HepG2 (cell line): ENCODE measurements around the gene SHISA7. TPM values are rescaled to one million over a fixed set of nuclear protein-coding genes. Genes with fewer than 3 reads are reported as not detected.

Source experiments
- CREB3 ChIP-seq: sonication (generic); formaldehyde crosslinking; IDR thresholded peaks from 2 replicates; pipeline ENCODE4 v1.5.0; 2020; ENCODE audit warnings: missing genetic modification reagents
- DPF2 ChIP-seq: sonication (generic); formaldehyde crosslinking; IDR thresholded peaks from 2 replicates; pipeline ENCODE4 v1.4.0; 2020; ENCODE audit warnings: mild to moderate bottlenecking, low read depth, missing genetic modification reagents, borderline replicate concordance
- E2F5 ChIP-seq: sonication (generic); formaldehyde crosslinking; conservative IDR thresholded peaks from 2 replicates; pipeline ENCODE4 v1.4.0; 2020; ENCODE audit warnings: missing genetic modification reagents
- EEA1 ChIP-seq: sonication (generic); formaldehyde crosslinking; IDR thresholded peaks from 2 replicates; pipeline ENCODE4 v1.5.1; 2020; ENCODE audit warnings: mild to moderate bottlenecking, missing genetic modification reagents, borderline replicate concordance
- FOSL2 ChIP-seq: sonication (generic); formaldehyde crosslinking; IDR thresholded peaks from 2 replicates; pipeline ENCODE4 v1.4.0; 2020; ENCODE audit warnings: missing genetic modification reagents
- KLF9 ChIP-seq: IDR thresholded peaks from 2 replicates; pipeline ENCODE4 v1.6.1; 2016; ENCODE audit warnings: low read depth
- MNT ChIP-seq: fragments of 450-650 bp; IDR thresholded peaks from 2 replicates; pipeline ENCODE4 v1.6.1; 2016
- PHB2 ChIP-seq: fragments of 450-650 bp; IDR thresholded peaks from 2 replicates; pipeline ENCODE4 v1.6.1; 2018; ENCODE audit not compliant: partially characterized antibody
- SIN3A ChIP-seq: IDR thresholded peaks from 2 replicates; pipeline ENCODE4 v1.6.1; 2011; ENCODE audit warnings: low read depth, mild to moderate bottlenecking, control low read depth, low read length, borderline replicate concordance
- SSRP1 ChIP-seq: IDR thresholded peaks from 2 replicates; pipeline ENCODE4 v1.6.1; 2016; ENCODE audit warnings: control low read depth
- TFAP4 ChIP-seq: sonication (generic); IDR thresholded peaks from 2 replicates; pipeline ENCODE4 v1.6.1; 2016; ENCODE audit warnings: low read depth, borderline replicate concordance
- ZBTB7B ChIP-seq: sonication (generic); formaldehyde crosslinking; IDR thresholded peaks from 2 replicates; pipeline ENCODE4 v1.4.0; 2020; ENCODE audit warnings: missing genetic modification reagents
- ZKSCAN1 ChIP-seq: fragments of 150-350 bp; IDR thresholded peaks from 2 replicates; pipeline ENCODE4 v1.6.1; 2014; ENCODE audit warnings: low read length
- ZNF292 ChIP-seq: sonication (generic); formaldehyde crosslinking; IDR thresholded peaks from 2 replicates; pipeline ENCODE4 v1.8.1; 2022; ENCODE audit warnings: mild to moderate bottlenecking, low read depth, missing genetic modification reagents, borderline replicate concordance
- ZNF451 ChIP-seq: sonication (generic); formaldehyde crosslinking; IDR thresholded peaks from 2 replicates; pipeline ENCODE4 v1.5.0; 2020; ENCODE audit warnings: mild to moderate bottlenecking, missing genetic modification reagents
- ZNF589 ChIP-seq: sonication (generic); formaldehyde crosslinking; conservative IDR thresholded peaks from 2 replicates; pipeline ENCODE4 v1.8.0; 2022; ENCODE audit warnings: mild to moderate bottlenecking, moderate library complexity, missing genetic modification reagents
- ZNF687 ChIP-seq: sonication (generic); formaldehyde crosslinking; IDR thresholded peaks from 2 replicates; pipeline ENCODE4 v1.5.1; 2020; ENCODE audit warnings: mild to moderate bottlenecking, missing genetic modification reagents, moderate library complexity
- ZNF792 ChIP-seq: IDR thresholded peaks from 2 replicates; pipeline ENCODE4 v1.6.1; 2016
- polyA plus RNA-seq, 8 experiments: library from polyadenylated mRNA; depleted of rRNA in 3 of 8; stranded (reverse) in 7 of 8; unstranded in 1 of 8; fragments of >200 nt; fragmentation: Illumina TruSeq in 4 of 8; extraction: Trizol in 4 of 8; gene quantifications; 2 replicates each; pipeline versions ENCODE4 v1.2.1 to v1.2.3, GENCODE V29; 2011 to 2016; ENCODE audit warnings: low read depth in 4 of 8, missing spikeins in 1 of 8, mixed read lengths in 1 of 8; ENCODE audit not compliant: insufficient read depth in 1 of 8
- total RNA-seq, 5 experiments: library from RNA; depleted of rRNA; stranded (reverse); fragments of >200 nt; fragmentation: Illumina TruSeq; extraction: Trizol; gene quantifications; 2 replicates each; pipeline ENCODE4 v1.2.3, GENCODE V29; 2016; ENCODE audit warnings: low read depth in 1 of 5

The SHISA7 gene
- total and polyA plus RNA-seq, 2 of the 13 experiments (the other 11 are each of a cell fraction or from before 2014, with no cell fraction given), result not detected

GRCh38 chr19:55465460-55466240, 22.6 kb upstream of the SHISA7 start (continued):
- TF ChIP-seq SSRP1 (CRISPR knock-in tag) (no peak), SIN3A (no peak), ZNF589 (no peak), E2F5 (no peak), KLF9 (CRISPR knock-in tag) (no peak), CREB3 (CRISPR knock-in tag) (no peak), MNT (no peak), ZNF451 (CRISPR knock-in tag) (no peak), DPF2 (CRISPR knock-in tag) (no peak), PHB2 (no peak), EEA1 (CRISPR knock-in tag) (no peak), ZNF687 (CRISPR knock-in tag) (peak; percentile 40), ZKSCAN1 (no peak), FOSL2 (peak; percentile 27; the same call in 1 of the 2 replicates), ZNF792 (CRISPR knock-in tag) (no peak), ZBTB7B (no peak), TFAP4 (peak; percentile 37; the same call in 1 of the 2 replicates), ZNF292 (CRISPR knock-in tag) (0 out of 2 replicates have a peak, but pooled peaks have one; percentile 49)
- TF ChIP-seq, all 625 proteins: peak for 6
